Activated CD8-positive, alpha-beta memory T cell treated with anti-CD3 and anti-CD28 coated beads for 36 hours (primary cell): ENCODE results near the gene GDF2. TPM values are rescaled to one million over a fixed set of nuclear protein-coding genes. Genes with fewer than 3 reads are reported as not detected.

Experiments used
- CTCF ChIA-PET: fragments of 350-600 bp; sonication (Branson Sonifier 250); formaldehyde crosslinking; loops from one replicate; lab custom pipeline; 2021; ENCODE audit warnings: antibody characterized with exemption; lab: Charles Lee
- POLR2A ChIA-PET: fragments of 350-600 bp; sonication (Branson Sonifier 250); formaldehyde crosslinking; loops from one replicate; lab custom pipeline; 2021; ENCODE audit warnings: antibody characterized with exemption; lab: Charles Lee
- total RNA-seq, 2 experiments: library from RNA; stranded (reverse); gene quantifications; one replicate each; pipeline ENCODE4 v1.2.3, GENCODE V29; 2021

The GDF2 gene
- total RNA-seq, 2 experiments from 2014 or later, result not detected

GRCh38 chr10:47372726-47373125 is 50.5 kb downstream of the GDF2 start:
- ChIA-PET CTCF (no interaction called here), POLR2A (no interaction called here)

- ChIA-PET POLR2A (no interaction called here), CTCF (no interaction called here)
Observed at GRCh38 chr10:47374611-47375536, 52.6 kb downstream of the GDF2 start.

GRCh38 chr10:47376522-47377220 is 54.4 kb downstream of the GDF2 start:
- POLR2A ChIA-PET, result no interaction called here

More at GRCh38 chr10:47376522-47377220, 54.4 kb downstream of the GDF2 start:
- CTCF ChIA-PET, result no interaction called here

Other genes starting within 250 kb of the GDF2 start
- 1 to 10 TPM in 1 of 2 experiments, under 1 TPM in 1; 0.89 to 1.0 TPM for gene GDF10, start 22.3 kb upstream of the GDF2 start, total RNA-seq
- gene RBP3, start 25.9 kb downstream of the GDF2 start, total RNA-seq, result not detected
- gene ZNF488, start 61.8 kb downstream of the GDF2 start, total RNA-seq, result under 1 TPM; 0.34 to 0.38 TPM
- not detected for gene ANXA8, start 161.7 kb downstream of the GDF2 start, total RNA-seq
- not detected for gene FAM25G, start 169.2 kb downstream of the GDF2 start, total RNA-seq
- gene AGAP9, start 201.2 kb downstream of the GDF2 start, total RNA-seq, result 1 to 10 TPM; 3.7 to 3.8 TPM